Neural progenitor cell (in vitro differentiated cells): Measurements from ENCODE around the gene NDUFB6.

Experiments used
- EZH2 ChIP-seq: fragments of 200-600 bp; sonication (generic); IDR thresholded peaks from 2 replicates; pipeline ENCODE4 v1.6.1; 2017; ENCODE audit warnings: antibody characterized with exemption, mild to moderate bottlenecking, moderate library complexity
- EZH2phosphoT487 ChIP-seq: fragments of 200-600 bp; sonication (generic); IDR thresholded peaks from 2 replicates; pipeline ENCODE4 v1.6.1; 2017; ENCODE audit warnings: antibody characterized with exemption
- TF ChIP-seq, protein P1 (sequence below): fragments of 200-600 bp; sonication (generic); IDR thresholded peaks from 2 replicates; pipeline ENCODE4 v1.5.1; 2017; ENCODE audit warnings: antibody characterized with exemption, mild to moderate bottlenecking

DNA sequence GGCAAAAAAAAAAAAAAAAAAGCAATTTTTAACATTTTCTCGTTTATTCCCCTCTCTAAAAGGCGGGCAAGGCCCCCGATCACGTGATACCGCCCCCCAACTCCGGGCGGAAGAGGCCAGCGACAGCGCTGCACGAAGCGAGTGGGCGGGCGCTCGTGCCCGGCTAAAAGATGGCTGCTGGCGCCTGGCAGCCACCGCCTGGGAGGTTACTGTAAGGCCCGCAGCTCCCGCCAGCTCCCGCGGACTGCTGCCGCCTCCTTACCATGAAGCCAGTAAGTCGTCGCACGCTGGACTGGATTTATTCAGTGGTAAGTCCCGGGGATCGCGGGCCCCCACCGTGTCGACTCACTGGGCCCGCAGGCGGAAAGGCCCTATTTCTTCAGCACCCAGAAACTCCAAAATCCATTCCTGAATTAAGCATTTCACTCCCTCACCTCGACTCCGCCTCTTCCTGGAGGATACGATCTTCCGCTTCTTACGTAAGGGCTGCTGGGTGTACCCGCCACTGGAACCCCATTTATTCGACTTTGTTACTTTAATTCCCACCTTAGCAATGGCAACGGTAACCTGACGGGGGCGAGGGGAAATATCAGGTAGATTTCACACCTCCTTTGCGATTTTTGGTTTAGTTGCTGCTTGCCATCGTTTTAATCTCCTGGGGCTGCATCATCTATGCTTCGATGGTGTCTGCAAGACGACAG is 20.6 kb downstream of the NDUFB6 start, which contains the start of the genes SMIM27 and TOPORS:
- TF ChIP-seq EZH2 (no peak), EZH2phosphoT487 (no peak)
- TF ChIP-seq, protein P1, sequence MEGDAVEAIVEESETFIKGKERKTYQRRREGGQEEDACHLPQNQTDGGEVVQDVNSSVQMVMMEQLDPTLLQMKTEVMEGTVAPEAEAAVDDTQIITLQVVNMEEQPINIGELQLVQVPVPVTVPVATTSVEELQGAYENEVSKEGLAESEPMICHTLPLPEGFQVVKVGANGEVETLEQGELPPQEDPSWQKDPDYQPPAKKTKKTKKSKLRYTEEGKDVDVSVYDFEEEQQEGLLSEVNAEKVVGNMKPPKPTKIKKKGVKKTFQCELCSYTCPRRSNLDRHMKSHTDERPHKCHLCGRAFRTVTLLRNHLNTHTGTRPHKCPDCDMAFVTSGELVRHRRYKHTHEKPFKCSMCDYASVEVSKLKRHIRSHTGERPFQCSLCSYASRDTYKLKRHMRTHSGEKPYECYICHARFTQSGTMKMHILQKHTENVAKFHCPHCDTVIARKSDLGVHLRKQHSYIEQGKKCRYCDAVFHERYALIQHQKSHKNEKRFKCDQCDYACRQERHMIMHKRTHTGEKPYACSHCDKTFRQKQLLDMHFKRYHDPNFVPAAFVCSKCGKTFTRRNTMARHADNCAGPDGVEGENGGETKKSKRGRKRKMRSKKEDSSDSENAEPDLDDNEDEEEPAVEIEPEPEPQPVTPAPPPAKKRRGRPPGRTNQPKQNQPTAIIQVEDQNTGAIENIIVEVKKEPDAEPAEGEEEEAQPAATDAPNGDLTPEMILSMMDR = no peak
